ENCODE measurements around the gene TEF. TPM values are rescaled to one million over a fixed set of nuclear protein-coding genes. Genes with fewer than 3 reads are reported as not detected.

Gene TEF
- total and polyA plus RNA-seq, 9 of the 15 experiments (the other 6 are each of a cell fraction or from before 2014, with no cell fraction given): 0.04 to 3.1 (median 1.2) TPM

DNA sequence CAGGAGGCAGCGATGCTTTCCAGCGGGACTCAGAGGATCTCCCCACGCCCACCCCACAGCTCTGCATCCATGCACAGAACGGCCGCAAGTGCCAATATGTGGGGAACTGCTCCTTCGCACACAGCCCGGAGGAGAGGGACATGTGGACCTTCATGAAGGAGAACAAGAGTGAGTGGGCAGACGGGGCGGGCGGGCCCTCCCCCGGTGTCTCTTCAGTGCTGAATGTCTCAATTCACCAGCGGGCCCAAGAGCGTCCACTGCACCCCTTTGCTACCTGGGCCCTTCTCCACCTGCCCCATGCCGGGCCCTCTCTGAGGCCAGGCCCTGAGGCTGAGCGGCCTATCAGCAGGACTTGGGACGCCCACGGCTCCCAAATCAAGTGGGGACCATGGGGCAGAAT lies 25.8 kb upstream of the TEF start (continued):
- TF ChIP-seq, protein P1, sequence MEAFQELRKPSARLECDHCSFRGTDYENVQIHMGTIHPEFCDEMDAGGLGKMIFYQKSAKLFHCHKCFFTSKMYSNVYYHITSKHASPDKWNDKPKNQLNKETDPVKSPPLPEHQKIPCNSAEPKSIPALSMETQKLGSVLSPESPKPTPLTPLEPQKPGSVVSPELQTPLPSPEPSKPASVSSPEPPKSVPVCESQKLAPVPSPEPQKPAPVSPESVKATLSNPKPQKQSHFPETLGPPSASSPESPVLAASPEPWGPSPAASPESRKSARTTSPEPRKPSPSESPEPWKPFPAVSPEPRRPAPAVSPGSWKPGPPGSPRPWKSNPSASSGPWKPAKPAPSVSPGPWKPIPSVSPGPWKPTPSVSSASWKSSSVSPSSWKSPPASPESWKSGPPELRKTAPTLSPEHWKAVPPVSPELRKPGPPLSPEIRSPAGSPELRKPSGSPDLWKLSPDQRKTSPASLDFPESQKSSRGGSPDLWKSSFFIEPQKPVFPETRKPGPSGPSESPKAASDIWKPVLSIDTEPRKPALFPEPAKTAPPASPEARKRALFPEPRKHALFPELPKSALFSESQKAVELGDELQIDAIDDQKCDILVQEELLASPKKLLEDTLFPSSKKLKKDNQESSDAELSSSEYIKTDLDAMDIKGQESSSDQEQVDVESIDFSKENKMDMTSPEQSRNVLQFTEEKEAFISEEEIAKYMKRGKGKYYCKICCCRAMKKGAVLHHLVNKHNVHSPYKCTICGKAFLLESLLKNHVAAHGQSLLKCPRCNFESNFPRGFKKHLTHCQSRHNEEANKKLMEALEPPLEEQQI (IDR thresholded peaks at IDR 0.05): no peak
- TF ChIP-seq ADNP (tag; IDR thresholded peaks at IDR 0.05) (no peak), NR4A1 (CRISPR knock-in tag; IDR thresholded peaks at IDR 0.05) (no peak), NR4A1 (tag; IDR thresholded peaks at IDR 0.05) (no peak), ZNF586 (CRISPR knock-in tag; conservative IDR thresholded peaks at IDR 0.05) (no peak)
- TF ChIP-seq, protein P2, sequence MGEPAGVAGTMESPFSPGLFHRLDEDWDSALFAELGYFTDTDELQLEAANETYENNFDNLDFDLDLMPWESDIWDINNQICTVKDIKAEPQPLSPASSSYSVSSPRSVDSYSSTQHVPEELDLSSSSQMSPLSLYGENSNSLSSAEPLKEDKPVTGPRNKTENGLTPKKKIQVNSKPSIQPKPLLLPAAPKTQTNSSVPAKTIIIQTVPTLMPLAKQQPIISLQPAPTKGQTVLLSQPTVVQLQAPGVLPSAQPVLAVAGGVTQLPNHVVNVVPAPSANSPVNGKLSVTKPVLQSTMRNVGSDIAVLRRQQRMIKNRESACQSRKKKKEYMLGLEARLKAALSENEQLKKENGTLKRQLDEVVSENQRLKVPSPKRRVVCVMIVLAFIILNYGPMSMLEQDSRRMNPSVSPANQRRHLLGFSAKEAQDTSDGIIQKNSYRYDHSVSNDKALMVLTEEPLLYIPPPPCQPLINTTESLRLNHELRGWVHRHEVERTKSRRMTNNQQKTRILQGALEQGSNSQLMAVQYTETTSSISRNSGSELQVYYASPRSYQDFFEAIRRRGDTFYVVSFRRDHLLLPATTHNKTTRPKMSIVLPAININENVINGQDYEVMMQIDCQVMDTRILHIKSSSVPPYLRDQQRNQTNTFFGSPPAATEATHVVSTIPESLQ (CRISPR knock-in tag; IDR thresholded peaks at IDR 0.05): no peak
